ENCODE measurements around the gene NUP98.
"Not testable (repeated sequence)": the region's sequence is repeated elsewhere in the genome, so short reads cannot be mapped to it uniquely, and the experiment has no call there.

Gene NUP98

DNA sequence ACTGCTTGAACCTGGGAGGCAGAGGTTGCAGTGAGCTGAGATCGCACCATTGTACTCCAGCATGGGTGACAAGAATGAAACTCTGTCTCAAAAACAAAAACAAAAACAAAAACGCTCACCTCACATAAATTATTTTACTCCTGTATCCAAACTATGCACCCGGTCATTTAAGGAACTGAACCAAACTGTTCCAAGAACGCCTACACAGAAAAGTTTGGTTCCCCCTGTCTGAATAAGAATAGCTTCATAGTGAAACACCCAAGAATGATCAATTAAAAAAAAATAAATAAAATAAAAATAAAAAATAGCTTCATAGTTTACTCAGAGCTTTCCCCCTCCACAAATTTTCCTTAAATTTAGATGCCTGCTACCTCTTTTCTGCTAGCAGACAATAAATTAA, 13.7 kb downstream of the NUP98 start:
- no peak for DNase-seq (ENCODE audit: low read depth, low spot score)
- H3K9me3 ChIP-seq (ENCODE audit: low read depth, low read length): no peaks in the 10 kb centered on the region
- H3K4me3 ChIP-seq: no peak overlapping the region
- H3K36me3 ChIP-seq (ENCODE audit: insufficient read depth, low read length): peaks cover 51% of the 10 kb centered on the region
- TF ChIP-seq EZH2 (IDR thresholded peaks at IDR 0.05): no peak
- no peak for TF ChIP-seq FOXP2 (optimal IDR thresholded peaks at IDR 0.05; ENCODE audit: control extremely low read depth, extremely low read length, insufficient read depth)
- no peak for TF ChIP-seq POLR2AphosphoS5 (IDR thresholded peaks at IDR 0.05; ENCODE audit: borderline replicate concordance, low read depth, low read length)
- H3K9ac ChIP-seq (ENCODE audit: insufficient read length): no peak overlapping the region
- H3K27ac ChIP-seq: no peak overlapping the region

DNA sequence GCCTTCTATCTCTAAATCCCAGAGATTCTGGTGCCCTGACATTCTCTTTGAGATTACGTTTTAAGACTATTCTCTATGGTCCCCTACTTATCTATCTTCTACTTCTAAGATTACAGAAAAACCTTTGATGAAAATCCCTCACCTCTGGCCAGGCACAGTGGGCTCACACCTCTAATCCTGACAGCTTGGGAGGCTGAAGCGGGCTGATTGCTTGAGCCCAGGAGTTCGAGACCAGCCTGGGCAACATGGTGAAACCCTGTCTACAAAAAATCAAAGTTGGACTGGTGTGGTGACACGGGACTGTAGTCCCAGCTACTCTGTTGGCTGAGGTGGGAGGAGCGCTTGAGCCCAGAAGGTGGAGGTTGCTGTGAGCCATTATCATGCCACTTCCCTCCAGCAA, 14.4 kb downstream of the NUP98 start:
- Histone ChIP-seq H3K9me3 (ENCODE audit: low read depth, low read length) (no peaks in the 10 kb centered on the region), H3K4me3 (no peak overlapping the region), H3K27ac (no peak overlapping the region), H3K36me3 (ENCODE audit: insufficient read depth, low read length) (peaks cover 56% of the 10 kb centered on the region), H3K9ac (ENCODE audit: insufficient read length) (no peak overlapping the region)
- TF ChIP-seq EZH2 (IDR thresholded peaks at IDR 0.05): no peak
- no peak for TF ChIP-seq FOXP2 (optimal IDR thresholded peaks at IDR 0.05; ENCODE audit: control extremely low read depth, extremely low read length, insufficient read depth)
- no peak for TF ChIP-seq POLR2AphosphoS5 (IDR thresholded peaks at IDR 0.05; ENCODE audit: borderline replicate concordance, low read depth, low read length)
- DNase-seq (ENCODE audit: low read depth, low spot score): no peak

DNA sequence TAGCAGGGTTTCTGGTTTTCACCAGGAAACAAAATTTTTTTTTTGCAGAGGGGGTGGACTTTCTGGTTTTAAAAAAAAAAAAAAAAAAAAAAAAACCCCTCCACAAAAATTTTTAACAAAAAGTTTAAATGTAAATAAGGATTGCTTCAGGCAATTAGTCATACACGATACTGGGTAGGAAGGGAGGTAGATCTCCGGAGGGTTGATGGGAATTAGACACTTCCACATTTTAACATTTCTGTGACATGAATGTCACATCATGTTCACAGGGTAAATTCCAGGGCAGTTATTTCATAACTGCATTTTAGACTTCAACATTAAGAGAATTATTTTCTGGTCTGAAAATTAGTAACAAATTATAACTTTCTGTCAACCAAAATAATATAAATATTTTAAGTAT, 15.9 kb downstream of the NUP98 start:
- Histone ChIP-seq H3K36me3 (ENCODE audit: insufficient read depth, low read length) (peaks cover 69% of the 10 kb centered on the region), H3K9ac (ENCODE audit: insufficient read length) (no peak overlapping the region), H3K27ac (peak overlapping the region; percentile 33; the same call in 1 of the 2 replicates), H3K4me3 (no peak overlapping the region), H3K9me3 (ENCODE audit: low read depth, low read length) (no peaks in the 10 kb centered on the region)
- TF ChIP-seq EZH2 (IDR thresholded peaks at IDR 0.05) (no peak), POLR2AphosphoS5 (IDR thresholded peaks at IDR 0.05; ENCODE audit: borderline replicate concordance, low read depth, low read length) (no peak), FOXP2 (optimal IDR thresholded peaks at IDR 0.05; ENCODE audit: control extremely low read depth, extremely low read length, insufficient read depth) (no peak)
- no peak for DNase-seq (ENCODE audit: low read depth, low spot score)

DNA sequence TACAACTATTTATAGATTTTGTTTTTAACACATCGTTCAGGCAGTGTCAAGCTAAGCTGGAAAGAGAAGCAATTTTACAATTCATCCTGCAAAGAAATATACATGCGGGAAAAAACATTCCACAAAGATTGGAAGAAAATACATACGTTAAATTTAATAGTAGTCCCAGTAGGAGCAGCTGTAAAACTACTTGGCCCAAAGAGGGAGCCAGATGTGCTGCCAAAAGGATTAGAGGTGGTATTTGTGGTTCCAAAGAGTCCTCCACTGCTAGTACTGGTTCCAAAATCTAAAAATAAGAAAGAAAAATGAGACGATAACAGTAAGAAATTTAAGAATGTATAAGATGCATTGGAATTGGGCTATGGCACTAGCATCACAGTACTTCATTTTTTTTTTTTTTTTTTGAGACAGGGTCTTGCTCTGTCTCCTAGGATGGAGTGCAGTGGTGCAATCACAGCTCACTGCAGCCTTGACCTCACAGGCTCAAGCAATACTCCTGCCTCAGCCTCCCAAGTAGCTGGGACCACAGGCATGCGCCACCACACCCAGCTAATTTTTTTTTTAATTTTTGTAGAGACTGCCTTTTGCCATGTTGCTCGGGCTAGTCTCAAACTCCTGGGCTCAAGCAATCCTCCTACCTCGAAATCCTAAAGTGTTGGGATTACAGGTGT, 21.5 kb downstream of the NUP98 start:
- DNase-seq (ENCODE audit: low read depth, low spot score): no peak
- TF ChIP-seq POLR2AphosphoS5 (IDR thresholded peaks at IDR 0.05; ENCODE audit: borderline replicate concordance, low read depth, low read length) (no peak), EZH2 (IDR thresholded peaks at IDR 0.05) (no peak)
- Histone ChIP-seq H3K36me3 (ENCODE audit: insufficient read depth, low read length) (peaks cover 85% of the 10 kb centered on the region), H3K9ac (ENCODE audit: insufficient read length) (no peak overlapping the region), H3K4me3 (no peak overlapping the region), H3K27ac (no peak overlapping the region), H3K9me3 (ENCODE audit: low read depth, low read length) (no peaks in the 10 kb centered on the region)

DNA sequence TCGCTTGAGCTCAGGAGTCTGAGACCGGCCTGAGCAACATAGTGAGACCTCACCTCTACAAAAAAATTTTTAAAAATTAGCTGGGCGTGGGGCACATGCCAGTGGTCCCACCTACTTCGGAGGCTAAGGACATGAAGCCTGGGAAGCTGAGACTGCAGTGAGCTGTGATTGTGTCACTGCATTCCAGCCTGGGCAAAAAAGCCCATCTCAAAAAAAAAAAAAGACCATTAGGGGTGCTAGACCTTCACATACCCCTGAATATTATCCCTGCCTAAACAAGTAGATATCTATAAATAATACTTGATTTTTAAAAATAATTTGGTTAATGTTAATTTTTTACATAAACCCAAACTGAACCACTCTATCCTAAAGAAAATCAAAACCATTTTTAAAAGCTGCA, 24.2 kb downstream of the NUP98 start:
- TF ChIP-seq FOXP2 (optimal IDR thresholded peaks at IDR 0.05; ENCODE audit: control extremely low read depth, extremely low read length, insufficient read depth) (no peak), POLR2AphosphoS5 (IDR thresholded peaks at IDR 0.05; ENCODE audit: borderline replicate concordance, low read depth, low read length) (no peak), EZH2 (IDR thresholded peaks at IDR 0.05) (no peak)
- no peak overlapping the region for H3K27ac ChIP-seq
- DNase-seq (ENCODE audit: low read depth, low spot score): no peak
- H3K9me3 ChIP-seq (ENCODE audit: low read depth, low read length): no peaks in the 10 kb centered on the region
- no peak overlapping the region for H3K4me3 ChIP-seq
- H3K36me3 ChIP-seq (ENCODE audit: insufficient read depth, low read length): peaks cover 86% of the 10 kb centered on the region
- H3K9ac ChIP-seq (ENCODE audit: insufficient read length): no peak overlapping the region

DNA sequence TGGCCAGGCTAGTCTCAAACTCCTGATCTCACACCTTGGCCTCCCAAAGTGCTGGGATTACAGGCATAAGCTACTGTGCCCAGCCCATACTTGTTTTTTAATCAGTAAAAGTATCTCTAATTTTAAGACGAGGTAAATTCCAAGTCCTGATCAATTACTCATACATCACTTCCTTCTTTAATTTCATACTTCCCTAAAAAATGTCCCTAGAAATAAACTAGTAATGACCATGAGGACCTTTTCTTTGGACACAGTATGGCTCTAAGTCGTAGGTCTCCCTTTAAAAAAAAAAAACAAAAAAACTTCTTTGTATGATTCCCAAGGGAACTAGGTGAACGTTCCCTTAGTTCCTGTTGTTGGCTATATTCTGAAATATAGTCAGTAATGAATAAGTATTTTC, 29.8 kb downstream of the NUP98 start:
- no peak overlapping the region for H3K9ac ChIP-seq (ENCODE audit: insufficient read length)
- no peak for DNase-seq (ENCODE audit: low read depth, low spot score)

DNA sequence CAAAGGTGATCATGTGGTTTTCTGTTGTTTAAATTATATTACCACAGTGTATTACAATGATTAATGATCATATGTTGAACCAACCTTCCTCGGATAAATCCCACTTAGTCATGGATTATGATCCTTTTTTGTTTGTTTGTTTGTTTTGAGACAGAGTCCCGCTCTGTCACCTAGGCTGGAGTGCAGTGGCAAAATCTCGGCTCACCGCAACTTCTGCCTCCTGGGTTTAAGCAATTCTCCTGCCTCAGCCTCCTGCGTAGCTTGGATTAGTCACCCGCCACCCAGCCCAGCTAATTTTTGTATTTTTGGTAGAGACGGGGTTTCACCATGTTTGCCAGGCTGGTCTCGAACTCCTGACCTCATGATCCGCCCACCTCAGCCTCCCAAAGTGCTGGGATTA, 30.5 kb downstream of the NUP98 start:
- H3K9me3 ChIP-seq (ENCODE audit: low read depth, low read length); H3K9ac ChIP-seq (ENCODE audit: insufficient read length); DNase-seq (ENCODE audit: low read depth, low spot score); H3K4me3 ChIP-seq; H3K27ac ChIP-seq: not testable (repeated sequence)
- peaks cover 99% of the 10 kb centered on the region for H3K36me3 ChIP-seq (ENCODE audit: insufficient read depth, low read length)

More for the DNA sequence above, 29.8 kb downstream of the NUP98 start:
- Histone ChIP-seq H3K27ac (no peak overlapping the region), H3K36me3 (ENCODE audit: insufficient read depth, low read length) (peaks cover 97% of the 10 kb centered on the region), H3K4me3 (no peak overlapping the region), H3K9me3 (ENCODE audit: low read depth, low read length) (no peaks in the 10 kb centered on the region)
- no peak for TF ChIP-seq EZH2 (IDR thresholded peaks at IDR 0.05)
- no peak for TF ChIP-seq FOXP2 (optimal IDR thresholded peaks at IDR 0.05; ENCODE audit: control extremely low read depth, extremely low read length, insufficient read depth)
- TF ChIP-seq POLR2AphosphoS5 (IDR thresholded peaks at IDR 0.05; ENCODE audit: borderline replicate concordance, low read depth, low read length): no peak

DNA sequence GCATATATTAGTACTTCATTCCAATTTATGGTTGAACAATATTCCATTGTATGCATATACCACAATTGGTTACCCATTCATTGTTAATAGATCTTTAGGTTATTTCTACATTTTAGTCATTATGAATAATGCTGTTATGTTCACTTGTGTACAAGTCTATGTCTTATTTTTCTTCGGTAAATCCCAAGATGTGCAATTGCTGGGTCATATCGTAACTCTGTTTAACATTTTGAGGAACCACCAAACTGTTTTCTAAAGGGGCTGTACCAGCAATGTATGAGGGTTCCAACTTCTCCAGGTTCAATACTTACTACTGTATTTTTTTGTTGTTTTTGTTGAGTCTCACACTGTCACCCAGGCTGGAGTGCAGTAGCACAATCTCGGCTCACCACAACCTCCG, 33.1 kb downstream of the NUP98 start:
- H3K9ac ChIP-seq (ENCODE audit: insufficient read length): no peak overlapping the region
- no peak for TF ChIP-seq FOXP2 (optimal IDR thresholded peaks at IDR 0.05; ENCODE audit: control extremely low read depth, extremely low read length, insufficient read depth)
- TF ChIP-seq POLR2AphosphoS5 (IDR thresholded peaks at IDR 0.05; ENCODE audit: borderline replicate concordance, low read depth, low read length): no peak
- no peak for TF ChIP-seq EZH2 (IDR thresholded peaks at IDR 0.05)
- no peak overlapping the region for H3K4me3 ChIP-seq
- peaks cover 97% of the 10 kb centered on the region for H3K36me3 ChIP-seq (ENCODE audit: insufficient read depth, low read length)
- no peak for DNase-seq (ENCODE audit: low read depth, low spot score)
- H3K27ac ChIP-seq: no peak overlapping the region
- no peaks in the 10 kb centered on the region for H3K9me3 ChIP-seq (ENCODE audit: low read depth, low read length)

DNA sequence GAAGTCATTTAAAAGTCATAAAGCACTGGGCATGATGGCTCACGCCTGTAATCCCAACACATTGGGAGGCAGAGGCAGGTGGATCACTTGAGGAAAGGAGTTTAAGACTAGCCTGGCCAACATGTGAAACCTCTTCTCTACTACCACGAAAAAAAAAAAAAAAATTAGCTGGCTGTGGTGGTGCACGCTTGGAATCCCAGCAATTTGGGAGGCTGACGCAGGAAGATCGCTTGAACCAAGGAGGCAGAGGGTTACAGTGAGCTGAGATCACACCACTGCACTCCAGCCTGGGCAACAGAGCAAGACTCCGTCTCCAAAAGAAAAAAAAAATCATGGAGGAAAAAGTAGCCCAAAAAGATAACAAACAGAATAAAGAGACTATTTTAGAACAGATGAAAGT, 42.2 kb downstream of the NUP98 start:
- Histone ChIP-seq H3K36me3 (ENCODE audit: insufficient read depth, low read length) (peaks cover 81% of the 10 kb centered on the region), H3K27ac (no peak overlapping the region), H3K4me3 (no peak overlapping the region), H3K9ac (ENCODE audit: insufficient read length) (no peak overlapping the region), H3K9me3 (ENCODE audit: low read depth, low read length) (no peaks in the 10 kb centered on the region)
- no peak for DNase-seq (ENCODE audit: low read depth, low spot score)
- TF ChIP-seq EZH2 (IDR thresholded peaks at IDR 0.05) (no peak), FOXP2 (optimal IDR thresholded peaks at IDR 0.05; ENCODE audit: control extremely low read depth, extremely low read length, insufficient read depth) (no peak), POLR2AphosphoS5 (IDR thresholded peaks at IDR 0.05; ENCODE audit: borderline replicate concordance, low read depth, low read length) (no peak)

Measured in SK-N-MC (cell line).